H9 (cell line): ENCODE measurements around the gene CD81. TPM values are rescaled to one million over a fixed set of nuclear protein-coding genes. Genes with fewer than 3 reads are reported as not detected.

Source experiments
- DNase-seq: peaks from one replicate; pipeline ENCODE4 v3.0.0-alpha.2; 2017
- H2AFZ ChIP-seq: one replicate; pipeline ENCODE4 v1.6.1; 2013; ENCODE audit warnings: mild to moderate bottlenecking, low read length, control low read depth, moderate library complexity
- H2AK5ac ChIP-seq: 2 replicates; pipeline ENCODE4 v1.6.1; 2013; ENCODE audit warnings: low read length, control low read depth, mixed read lengths; ENCODE audit not compliant: insufficient read length
- H2BK120ac ChIP-seq: one replicate; pipeline ENCODE4 v1.6.1; 2013; ENCODE audit warnings: low read depth, mild to moderate bottlenecking, low read length, control low read depth, inconsistent platforms; ENCODE audit not compliant: poor library complexity, severe bottlenecking
- H2BK12ac ChIP-seq: 2 replicates; pipeline ENCODE4 v1.6.1; 2013; ENCODE audit warnings: low read length, control low read depth, mixed read lengths, low read depth; ENCODE audit not compliant: insufficient read length
- H2BK15ac ChIP-seq: 2 replicates; pipeline ENCODE4 v1.6.1; 2013; ENCODE audit warnings: low read depth, low read length, control low read depth
- H2BK20ac ChIP-seq: one replicate; pipeline ENCODE4 v1.6.1; 2013; ENCODE audit warnings: low read depth, mild to moderate bottlenecking, low read length, control low read depth, inconsistent platforms; ENCODE audit not compliant: poor library complexity, severe bottlenecking
- H2BK5ac ChIP-seq: 2 replicates; pipeline ENCODE4 v1.6.1; 2013; ENCODE audit warnings: low read length, control low read depth, mixed read lengths; ENCODE audit not compliant: insufficient read length
- H3K14ac ChIP-seq: 2 replicates; pipeline ENCODE4 v1.6.1; 2013; ENCODE audit warnings: low read length, control low read depth; ENCODE audit not compliant: insufficient read depth
- H3K18ac ChIP-seq: 2 replicates; pipeline ENCODE4 v1.6.1; 2013; ENCODE audit warnings: low read depth, mild to moderate bottlenecking, mixed read lengths, low read length, control low read depth; ENCODE audit not compliant: insufficient read length
- H3K23ac ChIP-seq: 2 replicates; pipeline ENCODE4 v1.6.1; 2013; ENCODE audit warnings: low read length, control low read depth, mixed read lengths, low read depth; ENCODE audit not compliant: insufficient read length
- H3K23me2 ChIP-seq: 2 replicates; pipeline ENCODE4 v1.6.1; 2013; ENCODE audit warnings: low read depth, mild to moderate bottlenecking, mixed read lengths, low read length, control low read depth; ENCODE audit not compliant: insufficient read length, poor library complexity, severe bottlenecking
- H3K27ac ChIP-seq: 2 replicates; pipeline ENCODE4 v1.5.1; 2013; ENCODE audit warnings: low read length, control low read depth, mixed read lengths, low read depth; ENCODE audit not compliant: insufficient read length
- H3K27me3 ChIP-seq: 2 replicates; pipeline ENCODE4 v1.6.1; 2013; ENCODE audit warnings: low read length, control low read depth, inconsistent platforms; ENCODE audit not compliant: insufficient read depth
- H3K4ac ChIP-seq: 2 replicates; pipeline ENCODE4 v1.6.1; 2013; ENCODE audit warnings: low read depth, mild to moderate bottlenecking, control low read depth, inconsistent platforms, low read length, moderate library complexity
- H3K4me1 ChIP-seq: 2 replicates; pipeline ENCODE4 v1.6.1; 2013; ENCODE audit warnings: low read length, control low read depth, inconsistent platforms; ENCODE audit not compliant: insufficient read depth
- H3K4me2 ChIP-seq: 2 replicates; pipeline ENCODE4 v1.6.1; 2013; ENCODE audit warnings: low read length, control low read depth, mixed read lengths; ENCODE audit not compliant: insufficient read length, insufficient read depth
- H3K56ac ChIP-seq: 2 replicates; pipeline ENCODE4 v1.6.1; 2013; ENCODE audit warnings: low read depth, mild to moderate bottlenecking, mixed read lengths, low read length, control low read depth; ENCODE audit not compliant: insufficient read length
- H3K79me1 ChIP-seq: 2 replicates; pipeline ENCODE4 v1.6.1; 2013; ENCODE audit warnings: low read depth, mild to moderate bottlenecking, moderate library complexity, low read length, control low read depth, inconsistent platforms; ENCODE audit not compliant: insufficient read depth, poor library complexity, severe bottlenecking
- H3K79me2 ChIP-seq: 2 replicates; pipeline ENCODE4 v1.6.1; 2013; ENCODE audit warnings: low read length, control low read depth, inconsistent platforms; ENCODE audit not compliant: insufficient read depth
- H3K9ac ChIP-seq: 2 replicates; pipeline ENCODE4 v1.6.1; 2013; ENCODE audit warnings: low read length, control low read depth, mixed read lengths; ENCODE audit not compliant: insufficient read length; ENCODE audit errors: extremely low read depth
- H3K9me3 ChIP-seq: one replicate; pipeline ENCODE4 v1.6.1; 2013; ENCODE audit warnings: low read depth, low read length, inconsistent platforms; ENCODE audit not compliant: control insufficient read depth
- H3T11ph ChIP-seq: one replicate; pipeline ENCODE4 v1.6.1; 2013; ENCODE audit warnings: mild to moderate bottlenecking, low read length, control low read depth, inconsistent platforms
- H4K20me1 ChIP-seq: one replicate; pipeline ENCODE4 v1.6.1; 2013; ENCODE audit not compliant: control insufficient read depth, insufficient read length, insufficient read depth
- H4K5ac ChIP-seq: 2 replicates; pipeline ENCODE4 v1.6.1; 2013; ENCODE audit warnings: low read depth, mild to moderate bottlenecking, mixed read lengths, low read length, control low read depth; ENCODE audit not compliant: insufficient read length
- H4K8ac ChIP-seq: replicated peaks from 2 replicates; pipeline ENCODE4 v1.6.1; 2013; ENCODE audit warnings: low read length, control low read depth, mixed read lengths, low read depth; ENCODE audit not compliant: insufficient read length
- H4K91ac ChIP-seq: 2 replicates; pipeline ENCODE4 v1.6.1; 2013; ENCODE audit warnings: low read depth, mild to moderate bottlenecking, moderate library complexity, mixed read lengths, low read length, control low read depth; ENCODE audit not compliant: insufficient read length
- H3K27ac Mint-ChIP-seq, 3 experiments: 2 replicates in 2 of 3; 3 replicates in 1 of 3; pipeline ENCODE4 v1.8.0; 2020 to 2021; ENCODE audit warnings: mixed read lengths in 3 of 3, mild to moderate bottlenecking in 1 of 3, moderate library complexity in 1 of 3
- H3K27me3 Mint-ChIP-seq: 2 replicates; pipeline ENCODE4 v1.8.0; 2021; ENCODE audit warnings: low read depth, mild to moderate bottlenecking, moderate library complexity, mixed read lengths
- H3K36me3 Mint-ChIP-seq, 3 experiments: 2 replicates in 2 of 3; 3 replicates in 1 of 3; pipeline ENCODE4 v1.8.0; 2020 to 2021; ENCODE audit warnings: low read depth in 3 of 3, mixed read lengths in 3 of 3; ENCODE audit not compliant: insufficient read depth in 1 of 3
- H3K4me1 Mint-ChIP-seq, 2 experiments: 2 replicates each; pipeline ENCODE4 v1.8.0; 2020; ENCODE audit warnings: mixed read lengths in 2 of 2
- H3K4me3 Mint-ChIP-seq, 2 experiments: 2 replicates in 1 of 2; 3 replicates in 1 of 2; pipeline ENCODE4 v1.8.0; 2020 to 2021; ENCODE audit warnings: mild to moderate bottlenecking in 2 of 2, mixed read lengths in 2 of 2, moderate library complexity in 1 of 2
- H3K9me3 Mint-ChIP-seq, 2 experiments: 2 replicates in 1 of 2; 3 replicates in 1 of 2; pipeline ENCODE4 v1.8.0; 2020; ENCODE audit warnings: mild to moderate bottlenecking in 2 of 2, mixed read lengths in 2 of 2, moderate library complexity in 1 of 2
- CTCF ChIP-seq: fragments of 200-600 bp; sonication (generic); conservative IDR thresholded peaks from 3 replicates; pipeline ENCODE4 v1.8.0; 2021; ENCODE audit warnings: antibody characterized with exemption, mild to moderate bottlenecking
- WGBS: extraction: QIAGEN DNeasy Blood & Tissue Kit; methylation state at CpG from one replicate; pipeline ENCODE4 v1.1.7; 2013; ENCODE audit warnings: missing lambda C conversion rate, low lambda C conversion rate, mixed read lengths; ENCODE audit not compliant: insufficient read length; ENCODE audit errors: extremely low coverage; 5-methylcytosine and 5-hydroxymethylcytosine counted together
- total RNA-seq: library from RNA; stranded (reverse); gene quantifications from 2 replicates; pipeline ENCODE4 v1.2.1, GENCODE V29; 2021

Gene CD81
- total RNA-seq, 1 experiment from 2014 or later, result 246 TPM

DNA sequence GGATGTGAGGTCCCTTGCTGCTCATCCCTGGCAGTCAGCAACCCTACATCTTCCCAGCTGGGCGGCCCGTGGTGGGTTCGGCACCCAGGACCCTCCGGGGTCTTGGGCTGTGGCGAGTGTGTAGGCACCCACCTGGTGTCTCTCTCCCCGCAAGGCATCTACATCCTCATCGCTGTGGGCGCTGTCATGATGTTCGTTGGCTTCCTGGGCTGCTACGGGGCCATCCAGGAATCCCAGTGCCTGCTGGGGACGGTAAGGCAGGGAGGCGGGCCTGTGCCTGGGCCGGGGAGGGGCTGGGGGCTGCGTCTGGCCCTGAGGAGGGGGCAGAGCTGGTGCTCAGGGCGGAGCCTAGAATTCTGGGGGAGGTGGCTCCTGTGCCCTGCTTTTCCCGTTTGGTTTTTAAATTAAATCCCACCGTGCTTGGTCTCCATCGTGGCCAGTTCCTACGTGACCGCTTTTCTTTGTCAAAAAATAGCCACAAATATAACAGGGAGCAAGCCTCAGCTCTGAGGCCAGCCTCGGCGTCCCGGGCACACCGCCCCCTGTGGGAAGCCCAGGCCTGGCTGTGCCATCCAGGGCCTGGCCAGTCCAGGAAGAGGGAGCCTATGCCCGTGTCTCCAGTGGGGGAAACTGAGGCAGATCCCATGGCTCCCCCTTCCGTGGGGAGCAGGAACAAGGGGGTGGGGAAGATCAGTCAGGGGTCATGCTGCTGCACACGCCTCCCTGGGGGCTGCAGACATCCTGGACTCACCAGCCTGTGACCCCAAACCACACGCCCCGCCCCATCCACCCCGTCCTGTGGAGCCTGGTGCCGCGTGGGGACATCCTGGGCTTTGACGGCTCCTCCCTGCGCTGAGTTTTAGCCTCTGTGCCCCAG is 17.1 kb downstream of the CD81 start:
- peaks cover 1% of the 10 kb centered on the region; the same call in 1 of the 2 replicates for H3K79me2 ChIP-seq
- H3K9ac ChIP-seq, result no peak overlapping the region
- no peak overlapping the region for H3K18ac ChIP-seq

More for the DNA sequence above, 17.1 kb downstream of the CD81 start:
- Histone ChIP-seq H3K56ac (no peak overlapping the region), H4K5ac (no peak overlapping the region), H3K27me3 (no peaks in the 10 kb centered on the region), H3K9me3 (no peaks in the 10 kb centered on the region), H3K4ac (no peak overlapping the region), H2BK20ac (no peak overlapping the region), H2BK15ac (no peak overlapping the region), H4K20me1 (peaks cover 3% of the 10 kb centered on the region), H3K4me2 (no peak overlapping the region), H3K79me1 (no peaks in the 10 kb centered on the region), H2AFZ (no peak overlapping the region), H3K14ac (no peak overlapping the region), H3K27ac (no peak overlapping the region), H2BK5ac (no peak overlapping the region), H2AK5ac (no peak overlapping the region), H4K91ac (no peak overlapping the region), H2BK120ac (no peak overlapping the region), H3K23ac (no peak overlapping the region), H3K23me2 (no peaks in the 10 kb centered on the region), H2BK12ac (no peak overlapping the region), H4K8ac (no peak overlapping the region), H3K4me1 (no peaks in the 10 kb centered on the region; the same call in 1 of the 2 replicates), H3T11ph (no peak overlapping the region)
- Mint-ChIP-seq H3K27ac (no peak overlapping the region), H3K9me3 (no peaks in the 10 kb centered on the region), H3K4me1 (peaks cover 11 to 15% of the 10 kb centered on the region in 2 experiments), H3K36me3 (peaks cover 4 to 24% (median 18%) of the 10 kb centered on the region in 3 experiments), H3K4me3 (no peak overlapping the region), H3K27me3 (no peaks in the 10 kb centered on the region)
- no CpG with 5 or more reads among the region's 34 CpGs for WGBS
- TF ChIP-seq CTCF, result no peak; the same call in 2 of the 3 replicates
- DNase-seq, result no peak
